ENCODE results near the gene HEMK1.
A peak's percentile ranks its signal among the peaks of the same experiment; 100 is the strongest.

HEMK1 gene

GRCh38 chr3:50609763-50610085 lies 40.4 kb downstream of the HEMK1 start:
- H3K4me1 ChIP-seq (ENCODE audit: control insufficient read depth, insufficient read depth, low read length) = no peaks in the 10 kb centered on the region
- peaks cover 18% of the 10 kb centered on the region; the same call in 1 of the 2 replicates for H3K27me3 ChIP-seq (ENCODE audit: control insufficient read depth, insufficient read depth, low read length)
- no CpG with 5 or more reads among the region's 3 CpGs for WGBS (ENCODE audit: insufficient coverage, insufficient read length)
- no peak for DNase-seq (ENCODE audit: low read depth, low spot score)
- no peaks in the 10 kb centered on the region for H3K9me3 ChIP-seq (ENCODE audit: control insufficient read depth, insufficient read depth, low read length)
- H3K4me3 ChIP-seq (ENCODE audit: low read length) = no peak overlapping the region
- no peak overlapping the region for H3K27ac ChIP-seq (ENCODE audit: low read length)
- H3K36me3 ChIP-seq (ENCODE audit: control insufficient read depth, insufficient read depth, low read length) = no peaks in the 10 kb centered on the region

- DNase-seq (ENCODE audit: low read depth, low spot score) = no peak
- Histone ChIP-seq H3K4me3 (ENCODE audit: low read length) (no peak overlapping the region), H3K36me3 (ENCODE audit: control insufficient read depth, insufficient read depth, low read length) (no peaks in the 10 kb centered on the region), H3K9me3 (ENCODE audit: control insufficient read depth, insufficient read depth, low read length) (no peaks in the 10 kb centered on the region), H3K27ac (ENCODE audit: low read length) (no peak overlapping the region), H3K27me3 (ENCODE audit: control insufficient read depth, insufficient read depth, low read length) (peaks cover 18% of the 10 kb centered on the region; the same call in 1 of the 2 replicates), H3K4me1 (ENCODE audit: control insufficient read depth, insufficient read depth, low read length) (no peaks in the 10 kb centered on the region)
- no CpG with 5 or more reads among the region's 6 CpGs for WGBS (ENCODE audit: insufficient coverage, insufficient read length)
Measured at GRCh38 chr3:50610181-50610971, 41.1 kb downstream of the HEMK1 start.

GRCh38 chr3:50610992-50611463 lies 41.7 kb downstream of the HEMK1 start:
- Histone ChIP-seq H3K9me3 (ENCODE audit: control insufficient read depth, insufficient read depth, low read length) (no peaks in the 10 kb centered on the region), H3K4me1 (ENCODE audit: control insufficient read depth, insufficient read depth, low read length) (no peaks in the 10 kb centered on the region), H3K27me3 (ENCODE audit: control insufficient read depth, insufficient read depth, low read length) (peaks cover 18% of the 10 kb centered on the region; the same call in 1 of the 2 replicates), H3K36me3 (ENCODE audit: control insufficient read depth, insufficient read depth, low read length) (no peaks in the 10 kb centered on the region), H3K27ac (ENCODE audit: low read length) (no peak overlapping the region), H3K4me3 (ENCODE audit: low read length) (peak overlapping the region; percentile 47; the same call in 1 of the 2 replicates)
- WGBS (ENCODE audit: insufficient coverage, insufficient read length) = no CpG with 5 or more reads among the region's 10 CpGs
- DNase-seq (ENCODE audit: low read depth, low spot score) = no peak

GRCh38 chr3:50611464-50612233 lies 42.3 kb downstream of the HEMK1 start, which contains the start of gene CISH:
Gene CISH (minus strand): TSS chr3:50611774. CDS start chr3:50611650, 124 bp downstream.
- no peak for DNase-seq (ENCODE audit: low read depth, low spot score)
- Histone ChIP-seq H3K4me1 (ENCODE audit: control insufficient read depth, insufficient read depth, low read length) (no peaks in the 10 kb centered on the region), H3K27me3 (ENCODE audit: control insufficient read depth, insufficient read depth, low read length) (peaks cover 18% of the 10 kb centered on the region; the same call in 1 of the 2 replicates), H3K4me3 (ENCODE audit: low read length) (peak within 1 kb of the TSS; percentile 47; the same call in 1 of the 2 replicates), H3K36me3 (ENCODE audit: control insufficient read depth, insufficient read depth, low read length) (no peaks in the 10 kb centered on the region), H3K27ac (ENCODE audit: low read length) (no peak within 1 kb of the TSS), H3K9me3 (ENCODE audit: control insufficient read depth, insufficient read depth, low read length) (no peaks in the 10 kb centered on the region)
- WGBS (ENCODE audit: insufficient coverage, insufficient read length) = no CpG with 5 or more reads among the region's 75 CpGs

GRCh38 chr3:50612234-50612882 lies 43.0 kb downstream of the HEMK1 start:
- no peak for DNase-seq (ENCODE audit: low read depth, low spot score)
- Histone ChIP-seq H3K9me3 (ENCODE audit: control insufficient read depth, insufficient read depth, low read length) (no peaks in the 10 kb centered on the region), H3K27ac (ENCODE audit: low read length) (no peak overlapping the region), H3K36me3 (ENCODE audit: control insufficient read depth, insufficient read depth, low read length) (no peaks in the 10 kb centered on the region), H3K4me1 (ENCODE audit: control insufficient read depth, insufficient read depth, low read length) (no peaks in the 10 kb centered on the region), H3K4me3 (ENCODE audit: low read length) (peak overlapping the region; percentile 38; the same call in 1 of the 2 replicates), H3K27me3 (ENCODE audit: control insufficient read depth, insufficient read depth, low read length) (peaks cover 18% of the 10 kb centered on the region; the same call in 1 of the 2 replicates)
- WGBS (ENCODE audit: insufficient coverage, insufficient read length) = no CpG with 5 or more reads among the region's 29 CpGs

- H3K4me3 ChIP-seq (ENCODE audit: low read length) = no peak overlapping the region
- H3K27ac ChIP-seq (ENCODE audit: low read length) = no peak overlapping the region
- no CpG with 5 or more reads among the region's 6 CpGs for WGBS (ENCODE audit: insufficient coverage, insufficient read length)
- no peak for DNase-seq (ENCODE audit: low read depth, low spot score)
- H3K4me1 ChIP-seq (ENCODE audit: control insufficient read depth, insufficient read depth, low read length) = no peaks in the 10 kb centered on the region; the same call in 1 of the 2 replicates
- H3K36me3 ChIP-seq (ENCODE audit: control insufficient read depth, insufficient read depth, low read length) = no peaks in the 10 kb centered on the region
- peaks cover 18% of the 10 kb centered on the region; the same call in 1 of the 2 replicates for H3K27me3 ChIP-seq (ENCODE audit: control insufficient read depth, insufficient read depth, low read length)
- no peaks in the 10 kb centered on the region for H3K9me3 ChIP-seq (ENCODE audit: control insufficient read depth, insufficient read depth, low read length)
Measured at GRCh38 chr3:50612970-50613846, 43.9 kb downstream of the HEMK1 start.

GRCh38 chr3:50615190-50615589 lies 45.9 kb downstream of the HEMK1 start:
- Histone ChIP-seq H3K4me3 (ENCODE audit: low read length) (no peak overlapping the region), H3K4me1 (ENCODE audit: control insufficient read depth, insufficient read depth, low read length) (no peaks in the 10 kb centered on the region; the same call in 1 of the 2 replicates), H3K9me3 (ENCODE audit: control insufficient read depth, insufficient read depth, low read length) (no peaks in the 10 kb centered on the region), H3K27ac (ENCODE audit: low read length) (no peak overlapping the region), H3K27me3 (ENCODE audit: control insufficient read depth, insufficient read depth, low read length) (peaks cover 15% of the 10 kb centered on the region; the same call in 1 of the 2 replicates), H3K36me3 (ENCODE audit: control insufficient read depth, insufficient read depth, low read length) (no peaks in the 10 kb centered on the region)
- DNase-seq (ENCODE audit: low read depth, low spot score) = no peak
- WGBS (ENCODE audit: insufficient coverage, insufficient read length) = no CpG with 5 or more reads among the region's 1 CpG

GRCh38 chr3:50616003-50616769 lies 46.9 kb downstream of the HEMK1 start:
- H3K36me3 ChIP-seq (ENCODE audit: control insufficient read depth, insufficient read depth, low read length) = no peaks in the 10 kb centered on the region
- H3K27me3 ChIP-seq (ENCODE audit: control insufficient read depth, insufficient read depth, low read length) = peaks cover 9% of the 10 kb centered on the region; the same call in 1 of the 2 replicates
- no peak overlapping the region for H3K27ac ChIP-seq (ENCODE audit: low read length)
- H3K4me3 ChIP-seq (ENCODE audit: low read length) = peak overlapping the region; percentile 25; the same call in 1 of the 2 replicates
- WGBS (ENCODE audit: insufficient coverage, insufficient read length) = no CpG with 5 or more reads among the region's 24 CpGs
- H3K4me1 ChIP-seq (ENCODE audit: control insufficient read depth, insufficient read depth, low read length) = no peaks in the 10 kb centered on the region; the same call in 1 of the 2 replicates
- H3K9me3 ChIP-seq (ENCODE audit: control insufficient read depth, insufficient read depth, low read length) = no peaks in the 10 kb centered on the region
- DNase-seq (ENCODE audit: low read depth, low spot score) = no peak

GRCh38 chr3:50616770-50617095 lies 47.4 kb downstream of the HEMK1 start:
- no peaks in the 10 kb centered on the region for H3K9me3 ChIP-seq (ENCODE audit: control insufficient read depth, insufficient read depth, low read length)
- DNase-seq (ENCODE audit: low read depth, low spot score) = no peak
- H3K27ac ChIP-seq (ENCODE audit: low read length) = no peak overlapping the region
- peaks cover 9% of the 10 kb centered on the region; the same call in 1 of the 2 replicates for H3K27me3 ChIP-seq (ENCODE audit: control insufficient read depth, insufficient read depth, low read length)
- H3K36me3 ChIP-seq (ENCODE audit: control insufficient read depth, insufficient read depth, low read length) = no peaks in the 10 kb centered on the region
- H3K4me1 ChIP-seq (ENCODE audit: control insufficient read depth, insufficient read depth, low read length) = no peaks in the 10 kb centered on the region; the same call in 1 of the 2 replicates
- peak overlapping the region; percentile 25; the same call in 1 of the 2 replicates for H3K4me3 ChIP-seq (ENCODE audit: low read length)
- WGBS (ENCODE audit: insufficient coverage, insufficient read length) = no CpG with 5 or more reads among the region's 22 CpGs
